HCT116 (cell line): ENCODE data around the gene C1QTNF2. TPM values are rescaled to one million over a fixed set of nuclear protein-coding genes. Genes with fewer than 3 reads are reported as not detected.

Source experiments
- ATAC-seq: fragments of 200-7000 bp; cut with Tn5 transposase; 2 replicates; pipeline ENCODE4 v1.9.1; 2020; ENCODE audit warnings: mild to moderate bottlenecking, moderate library complexity
- BruUV-seq: library from RNA; stranded (reverse); fragments of 400-500 nt; replicated peaks from 2 replicates; lab custom pipeline; 2021; lab: Mats Ljungman, UMichigan
- CTCF ChIA-PET: fragments of 300-600 bp; sonication (Branson Sonifier 250); formaldehyde crosslinking; loops from one replicate; lab custom pipeline; 2021; ENCODE audit warnings: antibody characterized with exemption; lab: Charles Lee
- POLR2A ChIA-PET: fragments of 300-600, 350-600 bp; sonication (Branson Sonifier 250); formaldehyde crosslinking; loops from one replicate; lab custom pipeline; 2021; ENCODE audit warnings: antibody characterized with exemption; lab: Charles Lee
- RAD21 ChIA-PET, 2 experiments: fragments of 300-600 bp; sonication (Branson Sonifier 250); formaldehyde crosslinking; loops; one replicate each; lab custom pipeline; 2023; ENCODE audit warnings: low total read pairs in 2 of 2; ENCODE audit not compliant: uncharacterized antibody in 2 of 2, unreplicated experiment in 2 of 2, low non-redundant PET in 1 of 2; lab: Charles Lee
- DNase-seq: peaks from one replicate; pipeline ENCODE4 v3.0.0-alpha.2; 2010; ENCODE audit warnings: low read depth, low spot score
- H2AFZ ChIP-seq: fragments of 200-600 bp; shearing (Covaris generic), sonication (generic); 2 replicates; pipeline ENCODE4 v1.6.1; 2017; ENCODE audit warnings: low read depth, mixed run types, mixed read lengths, antibody characterized with exemption, low read length; ENCODE audit not compliant: poor library complexity, severe bottlenecking
- H3K27ac ChIP-seq: 2 replicates; pipeline ENCODE4 v1.5.1; 2012; ENCODE audit warnings: low read depth, low read length
- H3K27me3 ChIP-seq: fragments of 200-600 bp; sonication (generic); 2 replicates; pipeline ENCODE4 v1.6.1; 2016; ENCODE audit warnings: mixed run types, low read length, mixed read lengths; ENCODE audit not compliant: insufficient read depth
- H3K36me3 ChIP-seq, 2 experiments: fragments of 200-500 bp in 1 of 2; fragments of 200-600 bp in 1 of 2; sonication (Bioruptor generic) in 1 of 2; sonication (generic) in 1 of 2; 2 replicates each; pipeline versions ENCODE4 v1.5.1 to v1.6.1; 2014 to 2016; ENCODE audit warnings: low read length in 2 of 2, inconsistent platforms in 1 of 2, mixed read lengths in 1 of 2, mixed run types in 1 of 2; ENCODE audit not compliant: insufficient read depth in 2 of 2, control insufficient read depth in 1 of 2
- H3K4me1 ChIP-seq, 2 experiments: fragments of 200-600 bp in 1 of 2; sonication (generic) in 1 of 2; 2 replicates each; pipeline versions ENCODE4 v1.5.1 to v1.6.1; 2012 to 2017; ENCODE audit warnings: low read length in 2 of 2, inconsistent platforms in 1 of 2, mild to moderate bottlenecking in 1 of 2, mixed read lengths in 1 of 2, mixed run types in 1 of 2, moderate library complexity in 1 of 2; ENCODE audit not compliant: insufficient read depth in 2 of 2, control insufficient read depth in 1 of 2
- H3K4me2 ChIP-seq: fragments of 200-600 bp; sonication (generic); 2 replicates; pipeline ENCODE4 v1.6.1; 2017; ENCODE audit warnings: mixed run types, low read length, mixed read lengths
- H3K4me3 ChIP-seq, 2 experiments: fragments of 200-600 bp in 1 of 2; sonication (generic) in 1 of 2; replicated peaks in 1 of 2; 2 replicates each; pipeline ENCODE4 v1.5.1; 2011 to 2016; ENCODE audit warnings: low read length in 2 of 2, control low read depth in 1 of 2, low read depth in 1 of 2, mild to moderate bottlenecking in 1 of 2, mixed read lengths in 1 of 2, mixed run types in 1 of 2
- H3K79me2 ChIP-seq: fragments of 200-600 bp; sonication (generic); 2 replicates; pipeline ENCODE4 v1.6.1; 2017; ENCODE audit warnings: mild to moderate bottlenecking, mixed run types, low read length, moderate library complexity, mixed read lengths; ENCODE audit not compliant: insufficient read depth
- H3K9ac ChIP-seq: fragments of 200-600 bp; sonication (generic); 2 replicates; pipeline ENCODE4 v1.6.1; 2016; ENCODE audit warnings: low read length, mixed read lengths
- H3K9me2 ChIP-seq: fragments of 200-600 bp; sonication (generic), shearing (Covaris generic); 2 replicates; pipeline ENCODE4 v1.6.1; 2017; ENCODE audit warnings: mixed run types, mild to moderate bottlenecking, moderate library complexity; ENCODE audit not compliant: insufficient read depth
- H3K9me3 ChIP-seq, 2 experiments: fragments of 200-500 bp in 1 of 2; fragments of 200-600 bp in 1 of 2; sonication (Bioruptor generic) in 1 of 2; sonication (generic) in 1 of 2; 2 replicates each; pipeline ENCODE4 v1.6.1; 2014 to 2017; ENCODE audit warnings: low read length in 2 of 2, mixed read lengths in 2 of 2, inconsistent platforms in 1 of 2, low read depth in 1 of 2, mild to moderate bottlenecking in 1 of 2, mixed run types in 1 of 2, moderate library complexity in 1 of 2; ENCODE audit not compliant: control insufficient read depth in 1 of 2, insufficient read depth in 1 of 2
- H4K20me1 ChIP-seq: fragments of 200-600 bp; sonication (generic), shearing (Covaris generic); 2 replicates; pipeline ENCODE4 v1.6.1; 2017; ENCODE audit warnings: mixed run types, mild to moderate bottlenecking, moderate library complexity; ENCODE audit not compliant: insufficient read depth
- ATF3 ChIP-seq: IDR thresholded peaks from 2 replicates; pipeline ENCODE4 v1.6.1; 2012
- CBX3 ChIP-seq: IDR thresholded peaks from 2 replicates; pipeline ENCODE4 v1.6.1; 2012; ENCODE audit warnings: low read depth
- CEBPB ChIP-seq: IDR thresholded peaks from 2 replicates; pipeline ENCODE4 v1.6.1; 2012; ENCODE audit warnings: low read depth
- CTCF ChIP-seq, 3 experiments: fragments of 200-600 bp in 1 of 3; sonication (generic) in 1 of 3; IDR thresholded peaks in 2 of 3; conservative IDR thresholded peaks in 1 of 3; 2 replicates each; pipeline ENCODE4 v1.5.1; 2012 to 2017; ENCODE audit warnings: low read depth in 2 of 3, low read length in 2 of 3, antibody characterized with exemption in 1 of 3, borderline replicate concordance in 1 of 3, control low read depth in 1 of 3, mild to moderate bottlenecking in 1 of 3, mixed read lengths in 1 of 3, mixed run types in 1 of 3, moderate library complexity in 1 of 3; ENCODE audit not compliant: insufficient read depth in 1 of 3
- EGR1 ChIP-seq: IDR thresholded peaks from 2 replicates; pipeline ENCODE4 v1.6.1; 2012; ENCODE audit warnings: low read depth
- ELF1 ChIP-seq: IDR thresholded peaks from 2 replicates; pipeline ENCODE4 v1.6.1; 2012; ENCODE audit warnings: low read depth, borderline replicate concordance
- EZH2 ChIP-seq: fragments of 200-600 bp; sonication (generic); IDR thresholded peaks from 2 replicates; pipeline ENCODE4 v1.6.1; 2017; ENCODE audit warnings: antibody characterized with exemption, mixed run types
- EZH2phosphoT487 ChIP-seq: fragments of 200-600 bp; IDR thresholded peaks from 2 replicates; pipeline ENCODE4 v1.6.1; 2018; ENCODE audit warnings: antibody characterized with exemption, borderline replicate concordance
- FOSL1 ChIP-seq: IDR thresholded peaks from 2 replicates; pipeline ENCODE4 v1.6.1; 2012; ENCODE audit warnings: low read depth
- JUND ChIP-seq: IDR thresholded peaks from 2 replicates; pipeline ENCODE4 v1.6.1; 2012
- POLR2A ChIP-seq: IDR thresholded peaks from 2 replicates; pipeline ENCODE4 v1.7.0; 2011; ENCODE audit warnings: borderline replicate concordance; ENCODE audit not compliant: insufficient read depth, insufficient read length; ENCODE audit errors: extremely low read depth
- POLR2AphosphoS5 ChIP-seq: IDR thresholded peaks from 2 replicates; pipeline ENCODE4 v1.6.1; 2011; ENCODE audit warnings: mild to moderate bottlenecking, low read depth, low read length, moderate library complexity
- REST ChIP-seq: IDR thresholded peaks from 2 replicates; pipeline ENCODE4 v1.6.1; 2012; ENCODE audit warnings: low read depth
- SP1 ChIP-seq: IDR thresholded peaks from 2 replicates; pipeline ENCODE4 v1.6.1; 2012; ENCODE audit warnings: low read depth
- TCF7L2 ChIP-seq: IDR thresholded peaks from 2 replicates; pipeline ENCODE4 v1.7.0; 2011; ENCODE audit warnings: borderline replicate concordance, inconsistent platforms; ENCODE audit not compliant: insufficient read depth, insufficient read length; ENCODE audit errors: extremely low read depth
- YY1 ChIP-seq: IDR thresholded peaks from 2 replicates; pipeline ENCODE4 v1.6.1; 2011; ENCODE audit warnings: low read length, low read depth, moderate library complexity, mild to moderate bottlenecking; ENCODE audit not compliant: insufficient replicate concordance; ENCODE audit errors: extremely low read depth
- ZBTB33 ChIP-seq: IDR thresholded peaks from 2 replicates; pipeline ENCODE4 v1.6.1; 2011; ENCODE audit warnings: mild to moderate bottlenecking, low read length, moderate library complexity; ENCODE audit not compliant: insufficient replicate concordance; ENCODE audit errors: extremely low read depth
- ZFX ChIP-seq: fragments of 450-650 bp; IDR thresholded peaks from 2 replicates; pipeline ENCODE4 v1.6.1; 2017
- ZNF274 ChIP-seq: fragments of 200-500 bp; sonication (Bioruptor generic); IDR thresholded peaks from 2 replicates; pipeline ENCODE4 v1.6.1; 2014; ENCODE audit warnings: mild to moderate bottlenecking, low read depth, low read length, inconsistent platforms
- intact Hi-C: fragments of 100-400 bp; cut with micrococcal nuclease; formaldehyde crosslinking; loops from 2 replicates; pipeline ENCODE4 v1.10.0; 2022
- total RNA-seq: library from RNA; stranded (reverse); gene quantifications from one replicate; pipeline ENCODE4 v1.2.1, GENCODE V29; 2021; ENCODE audit not compliant: unreplicated experiment

The C1QTNF2 gene
- total RNA-seq, 1 experiment from 2014 or later = 0.15 TPM

- TF ChIP-seq YY1 (no peak), ATF3 (no peak), ZFX (no peak), REST (no peak), SP1 (no peak), EZH2phosphoT487 (no peak), POLR2A (no peak), CTCF (IDR thresholded peaks at IDR 0.05 in 2 of 3, conservative IDR thresholded peaks at IDR 0.05 in 1 of 3; ENCODE audit: borderline replicate concordance in 1 of 3, insufficient read depth in 1 of 3, low read depth in 2 of 3, low read length in 2 of 3) (no peak), FOSL1 (no peak), EGR1 (no peak), CBX3 (no peak), ZBTB33 (no peak), JUND (no peak), TCF7L2 (no peak), POLR2AphosphoS5 (no peak), EZH2 (no peak), CEBPB (no peak), ELF1 (no peak), ZNF274 (no peak)
- H3K79me2 ChIP-seq = no peaks in the 10 kb centered on the region
- CTCF ChIA-PET = no interaction called here
- no peak overlapping the region for H3K4me3 ChIP-seq
- no peaks in the 10 kb centered on the region for H3K36me3 ChIP-seq
- DNase-seq = no peak
- H3K27ac ChIP-seq = no peak overlapping the region
- POLR2A ChIA-PET = no interaction called here
- no peaks in the 10 kb centered on the region; a peak in 1 of 4 replicates for H3K9me3 ChIP-seq
- no peaks in the 10 kb centered on the region for H3K9me2 ChIP-seq
- H3K9ac ChIP-seq = no peak overlapping the region
- peaks cover 5% of the 10 kb centered on the region; the same call in 1 of the 2 replicates for H3K27me3 ChIP-seq
- no peaks in the 10 kb centered on the region for H4K20me1 ChIP-seq
- RAD21 ChIA-PET = no interaction called here
- no peak for ATAC-seq
- H3K4me1 ChIP-seq = no peaks in the 10 kb centered on the region
- H2AFZ ChIP-seq = no peak overlapping the region
- intact Hi-C loops = no loop called here
- H3K4me2 ChIP-seq = no peak overlapping the region
- no TSS peak for BruUV-seq
Measured at GRCh38 chr5:160385496-160385895, 15.1 kb upstream of the C1QTNF2 start.
